ENCODE data around the gene TEX261. TPM values are rescaled to one million over a fixed set of nuclear protein-coding genes. Genes with fewer than 3 reads are reported as not detected.

The TEX261 gene
- total and polyA plus RNA-seq, 8 donors: 19.0 to 46.2 (median 41.6) TPM

- intact Hi-C loops (cut with DNase I): loop anchor here in 1 of 3 donors (5.0 kb wide), 1 partner anchor 77 kb away; no protein-coding TSS in a partner anchor
- H3K27ac ChIP-seq: no peak overlapping the region
- H3K4me3 ChIP-seq: no peak overlapping the region
- no peak for TF ChIP-seq CTCF (IDR thresholded peaks at IDR 0.05)
- DNase-seq: no peak
- H3K4me1 ChIP-seq: no peaks in the 10 kb centered on the region
- FAIRE-seq: no peak
- H3K9me3 ChIP-seq: no peaks in the 10 kb centered on the region
- ATAC-seq: no peak
- 71 to 72% methylated on average over 11 of the region's 11 CpGs for WGBS, 2 donors
- no peaks in the 10 kb centered on the region for H3K27me3 ChIP-seq
- no peaks in the 10 kb centered on the region for H3K36me3 ChIP-seq
Measured at GRCh38 chr2:70949086-70949485, 45.6 kb downstream of the TEX261 start.

GRCh38 chr2:70948337-70949003 is 46.2 kb downstream of the TEX261 start:
- H3K9me3 ChIP-seq: no peaks in the 10 kb centered on the region
- 10% methylated on average over 27 of the region's 27 CpGs for WGBS, 2 donors
- peak overlapping the region in 2 of 4 donors; percentile 9 to 39 for H3K4me3 ChIP-seq
- no peaks in the 10 kb centered on the region for H3K36me3 ChIP-seq
- no peaks in the 10 kb centered on the region for H3K4me1 ChIP-seq
- ATAC-seq (peak; percentile 89 to 99 (median 96)), DNase-seq (peak; percentile 71 to 91 (median 84)), FAIRE-seq (no peak)
- H3K27ac ChIP-seq: no peak overlapping the region
- intact Hi-C loops (cut with DNase I): loop anchor here in 1 of 3 donors (5.0 kb wide), 1 partner anchor 76 kb away; no protein-coding TSS in a partner anchor
- no peaks in the 10 kb centered on the region for H3K27me3 ChIP-seq
- peak; percentile 70 to 88 (median 74) for TF ChIP-seq CTCF (IDR thresholded peaks at IDR 0.05)

DNA sequence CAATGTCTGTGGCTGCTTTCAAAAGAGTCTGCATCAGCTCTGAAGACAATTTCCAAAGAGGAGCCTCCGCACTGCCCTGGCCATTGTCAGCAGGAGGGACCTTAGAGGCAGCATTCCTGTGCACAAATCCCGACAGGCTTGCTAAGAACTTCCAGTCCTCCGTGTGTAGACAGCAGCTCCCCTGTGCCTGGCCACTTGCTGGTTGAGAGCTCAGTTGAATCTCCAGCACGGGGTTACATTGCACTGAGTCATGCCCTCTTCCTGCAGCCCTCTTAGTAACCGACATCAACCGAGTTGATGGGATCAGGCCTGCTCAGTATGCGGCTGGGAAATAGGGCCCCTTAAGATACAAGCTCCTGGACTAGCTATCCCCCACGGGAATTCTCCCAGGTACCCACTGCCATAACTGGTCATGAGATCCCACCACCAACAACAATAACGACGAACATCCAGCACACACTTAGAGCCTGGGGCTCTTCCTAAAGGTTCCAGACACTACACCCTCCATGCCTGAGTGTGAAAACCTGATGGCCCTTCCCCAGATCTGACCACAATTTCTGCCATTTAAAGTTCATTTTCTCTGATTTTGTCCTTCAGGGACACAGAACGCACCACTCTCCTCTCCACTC is 47.0 kb downstream of the TEX261 start:
- DNase-seq (no peak), FAIRE-seq (no peak)
- intact Hi-C loops (cut with DNase I): loop anchor here in 1 of 3 donors (5.0 kb wide), 1 partner anchor 75 kb away; no protein-coding TSS in a partner anchor

GRCh38 chr2:70946832-70947442 is 47.7 kb downstream of the TEX261 start:
- intact Hi-C loops (cut with DNase I): loop anchor here in 1 of 3 donors (5.0 kb wide), 1 partner anchor 75 kb away; no protein-coding TSS in a partner anchor

More for the DNA sequence above, 47.0 kb downstream of the TEX261 start:
- Histone ChIP-seq H3K27ac (no peak overlapping the region), H3K4me1 (no peaks in the 10 kb centered on the region), H3K9me3 (no peaks in the 10 kb centered on the region), H3K27me3 (no peaks in the 10 kb centered on the region), H3K4me3 (no peak overlapping the region), H3K36me3 (no peaks in the 10 kb centered on the region)
- 58 to 66% methylated on average over 11 of the region's 11 CpGs for WGBS, 2 donors
- peak in 1 of 4 donors; percentile 12 for ATAC-seq
- TF ChIP-seq CTCF (IDR thresholded peaks at IDR 0.05): no peak

More at GRCh38 chr2:70946832-70947442, 47.7 kb downstream of the TEX261 start:
- no peak overlapping the region for H3K27ac ChIP-seq
- no peaks in the 10 kb centered on the region for H3K27me3 ChIP-seq
- 18% methylated on average over 8 of the region's 8 CpGs for WGBS, 2 donors
- ATAC-seq (peak; percentile 44 to 74 (median 66)), DNase-seq (peak in 3 of 6 donors; percentile 36 to 69 (median 42)), FAIRE-seq (no peak)
- no peak overlapping the region for H3K4me3 ChIP-seq
- H3K36me3 ChIP-seq: no peaks in the 10 kb centered on the region
- no peaks in the 10 kb centered on the region for H3K4me1 ChIP-seq
- no peaks in the 10 kb centered on the region for H3K9me3 ChIP-seq
- TF ChIP-seq CTCF (IDR thresholded peaks at IDR 0.05): peak; percentile 25 to 69 (median 54)

Measured in pancreas (tissue), 10 donors.